Peyer's patch (tissue), 4 donors: ENCODE data around the gene ALDH1L2. TPM values are rescaled to one million over a fixed set of nuclear protein-coding genes. Genes with fewer than 3 reads are reported as not detected.

Experiments used
- DNase-seq, 3 donors: peaks; one replicate each; pipeline ENCODE4 v3.0.0-alpha.2; 2017 to 2019
- H3K27ac ChIP-seq, 4 donors: fragments of 200-600 bp; sonication (generic); one replicate each; pipeline ENCODE4 v1.5.1; 2016 to 2019
- H3K27me3 ChIP-seq, 2 donors: fragments of 200-600 bp; sonication (generic); one replicate each; pipeline ENCODE4 v1.5.1; 2019
- H3K36me3 ChIP-seq, 3 donors: fragments of 200-600 bp; sonication (generic); one replicate each; pipeline ENCODE4 v1.5.1; 2016 to 2019
- H3K4me1 ChIP-seq, 4 donors: fragments of 200-600 bp; sonication (generic); one replicate each; pipeline ENCODE4 v1.5.1; 2016 to 2019
- H3K4me3 ChIP-seq, 4 donors: fragments of 200-600 bp; sonication (generic); 1 replicate in 3 of 4; 2 replicates in 1 of 4; pipeline ENCODE4 v1.5.1; 2016 to 2019; ENCODE audit warnings: mild to moderate bottlenecking in 1 of 4
- H3K9me3 ChIP-seq, 4 donors: fragments of 200-600 bp; sonication (generic); one replicate each; pipeline ENCODE4 v1.5.1; 2016 to 2019; ENCODE audit warnings: mild to moderate bottlenecking in 1 of 4
- POLR2A ChIP-seq, 2 donors: fragments of 450-650 bp; IDR thresholded peaks; one replicate each; pipeline ENCODE4 v1.5.1; 2017; ENCODE audit warnings: antibody characterized with exemption in 2 of 2, mild to moderate bottlenecking in 2 of 2, moderate library complexity in 2 of 2
- total RNA-seq, 4 donors: library from RNA; depleted of rRNA; stranded (reverse); fragments of >200 nt; gene quantifications; one replicate each; pipeline ENCODE4 v1.1.0, GENCODE V29; 2016
- TF ChIP-seq, protein P1 (sequence below), 6 experiments: fragments of 450-650 bp in 4 of 6; fragments of 200-600 bp in 2 of 6; sonication (generic) in 1 of 6; IDR thresholded peaks; one replicate each; pipeline ENCODE4 v1.5.1; 2017 to 2019; ENCODE audit warnings: antibody characterized with exemption in 6 of 6, mild to moderate bottlenecking in 3 of 6, moderate library complexity in 1 of 6

Gene ALDH1L2
- total RNA-seq, 4 donors from 2014 or later: 0.70 to 5.8 (median 4.0) TPM

DNA sequence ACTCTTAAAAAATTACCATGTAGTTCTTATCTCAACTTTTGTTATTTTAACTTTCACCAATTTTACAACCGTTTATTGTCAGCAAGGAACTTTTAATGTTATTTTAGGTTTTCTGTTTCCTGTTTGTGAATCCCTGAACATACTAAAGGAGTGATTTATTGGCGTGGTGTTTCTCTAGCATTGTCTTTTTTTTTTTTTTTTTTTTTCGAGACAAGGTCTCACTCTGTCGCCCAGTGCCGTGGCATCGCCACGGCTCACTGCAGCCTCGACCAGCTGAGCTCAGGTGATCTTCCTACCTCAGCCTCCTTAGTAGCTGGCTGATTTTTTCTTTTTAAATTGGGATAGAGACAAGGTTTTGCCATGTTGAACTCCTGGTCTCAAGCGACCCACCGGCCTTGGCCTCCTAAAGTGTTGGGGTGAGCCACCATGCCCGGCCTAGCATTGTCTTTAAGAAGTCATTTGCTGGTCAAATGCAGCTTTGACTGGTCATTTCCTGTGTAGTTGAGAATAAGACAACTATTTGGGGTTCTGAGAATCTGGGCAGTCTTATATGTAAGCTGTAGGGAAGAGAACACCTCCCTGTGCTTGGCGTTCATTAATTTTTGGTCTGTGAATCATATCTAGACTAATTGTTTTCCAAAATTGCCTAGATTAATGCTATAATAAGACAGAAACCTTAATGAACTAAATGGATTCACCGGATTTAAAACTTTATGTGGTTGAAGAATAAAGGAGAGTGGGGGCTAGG is 25.4 kb upstream of the ALDH1L2 start:
- H3K9me3 ChIP-seq: no peaks in the 10 kb centered on the region
- peak in 2 of 3 donors; percentile 61 to 66 for DNase-seq
- peak overlapping the region; percentile 6 to 100 (median 23) for H3K27ac ChIP-seq
- no peaks in the 10 kb centered on the region for H3K27me3 ChIP-seq
- no peak for TF ChIP-seq POLR2A (IDR thresholded peaks at IDR 0.05)
- TF ChIP-seq, protein P1, sequence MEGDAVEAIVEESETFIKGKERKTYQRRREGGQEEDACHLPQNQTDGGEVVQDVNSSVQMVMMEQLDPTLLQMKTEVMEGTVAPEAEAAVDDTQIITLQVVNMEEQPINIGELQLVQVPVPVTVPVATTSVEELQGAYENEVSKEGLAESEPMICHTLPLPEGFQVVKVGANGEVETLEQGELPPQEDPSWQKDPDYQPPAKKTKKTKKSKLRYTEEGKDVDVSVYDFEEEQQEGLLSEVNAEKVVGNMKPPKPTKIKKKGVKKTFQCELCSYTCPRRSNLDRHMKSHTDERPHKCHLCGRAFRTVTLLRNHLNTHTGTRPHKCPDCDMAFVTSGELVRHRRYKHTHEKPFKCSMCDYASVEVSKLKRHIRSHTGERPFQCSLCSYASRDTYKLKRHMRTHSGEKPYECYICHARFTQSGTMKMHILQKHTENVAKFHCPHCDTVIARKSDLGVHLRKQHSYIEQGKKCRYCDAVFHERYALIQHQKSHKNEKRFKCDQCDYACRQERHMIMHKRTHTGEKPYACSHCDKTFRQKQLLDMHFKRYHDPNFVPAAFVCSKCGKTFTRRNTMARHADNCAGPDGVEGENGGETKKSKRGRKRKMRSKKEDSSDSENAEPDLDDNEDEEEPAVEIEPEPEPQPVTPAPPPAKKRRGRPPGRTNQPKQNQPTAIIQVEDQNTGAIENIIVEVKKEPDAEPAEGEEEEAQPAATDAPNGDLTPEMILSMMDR (IDR thresholded peaks at IDR 0.05): no peak
- H3K4me3 ChIP-seq: peak overlapping the region; percentile 32 to 96 (median 89)
- peaks cover 0 to 22% (median 8%) of the 10 kb centered on the region in 4 donors for H3K4me1 ChIP-seq
- H3K36me3 ChIP-seq: peaks cover 0 to 12% (median 0%) of the 10 kb centered on the region in 3 donors

DNA sequence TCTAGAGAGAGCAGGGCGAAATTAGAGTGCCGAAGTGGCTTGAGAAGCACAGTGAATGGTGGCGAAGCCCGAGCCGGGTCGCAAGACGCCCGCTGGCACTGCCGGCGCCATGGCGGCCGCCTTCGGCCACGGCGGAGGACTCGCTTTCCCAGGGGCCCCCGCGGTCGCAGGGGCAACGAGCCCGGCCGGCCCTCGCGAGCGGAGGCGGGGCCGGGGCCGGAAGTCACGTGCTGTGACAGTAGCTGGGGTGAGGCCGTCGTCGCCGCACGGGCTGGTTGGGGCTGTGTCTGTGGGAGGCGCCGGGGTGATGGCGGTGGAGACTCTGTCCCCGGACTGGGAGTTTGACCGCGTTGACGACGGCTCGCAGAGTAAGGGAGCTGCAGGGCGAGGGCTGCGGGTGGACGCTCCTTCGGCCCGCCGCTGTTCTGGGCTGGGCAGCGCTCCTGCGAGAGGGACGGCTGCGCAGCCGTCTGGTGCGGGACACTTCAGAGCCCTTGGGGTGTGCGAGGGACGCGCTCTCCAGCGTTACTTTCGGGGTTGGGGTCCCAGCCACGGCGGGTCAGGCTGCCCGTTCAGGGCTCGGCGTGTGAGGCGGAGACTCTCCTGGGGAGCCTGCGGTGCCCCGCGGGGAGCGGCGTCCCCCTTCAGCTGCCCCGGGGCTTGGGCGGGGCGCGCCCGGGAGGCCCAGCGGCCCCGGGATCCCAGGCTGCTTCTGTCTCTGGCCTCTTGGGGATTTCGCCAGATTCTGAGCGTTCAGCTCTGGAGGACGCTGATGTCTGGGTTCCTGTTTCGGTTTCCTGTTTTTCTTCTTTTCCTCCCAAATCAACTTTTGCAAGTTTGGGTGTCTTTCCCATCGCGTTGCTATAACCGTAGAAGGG is 23.5 kb upstream of the ALDH1L2 start, which contains the start of gene WASHC4:
WASHC4 (plus strand) TSS at position 238 of the 878 bp plus-strand sequence; CDS start at position 308, 70 bp downstream.
- Histone ChIP-seq H3K4me3 (peak within 1 kb of the TSS; percentile 87 to 96 (median 92)), H3K27me3 (no peaks in the 10 kb centered on the region), H3K27ac (peak within 1 kb of the TSS; percentile 97 to 100 (median 98)), H3K36me3 (peaks cover 0 to 9% (median 0%) of the 10 kb centered on the region in 3 donors), H3K4me1 (peaks cover 0 to 22% (median 6%) of the 10 kb centered on the region in 4 donors), H3K9me3 (no peaks in the 10 kb centered on the region)
- peak; percentile 96 to 98 (median 98) for DNase-seq
- TF ChIP-seq POLR2A (IDR thresholded peaks at IDR 0.05): peak; percentile 98 to 99
- TF ChIP-seq, protein P1 (IDR thresholded peaks at IDR 0.05): no peak

DNA sequence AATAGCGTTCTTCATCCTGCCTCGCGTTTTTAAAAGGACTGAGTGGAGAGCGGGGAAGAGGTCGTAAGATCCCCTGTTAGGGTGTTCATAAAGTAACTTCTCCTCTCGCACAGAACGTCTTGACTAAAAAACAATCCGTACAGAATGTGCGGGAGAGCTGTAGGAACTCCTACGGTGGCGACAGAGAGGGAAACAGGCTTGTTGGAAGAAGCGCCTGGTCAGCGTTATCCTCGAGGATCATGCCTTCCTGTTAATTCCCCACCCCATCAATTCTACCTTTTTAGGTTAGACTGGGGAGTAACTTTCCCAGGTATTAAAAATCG is 22.9 kb upstream of the ALDH1L2 start:
- peak overlapping the region; percentile 97 to 100 (median 98) for H3K27ac ChIP-seq
- TF ChIP-seq POLR2A (IDR thresholded peaks at IDR 0.05): no peak
- TF ChIP-seq, protein P1 (IDR thresholded peaks at IDR 0.05): peak in 1 of 6 experiments; percentile 4
- H3K9me3 ChIP-seq: no peaks in the 10 kb centered on the region
- H3K4me1 ChIP-seq: peaks cover 0 to 22% (median 6%) of the 10 kb centered on the region in 4 donors
- no peaks in the 10 kb centered on the region for H3K27me3 ChIP-seq
- H3K36me3 ChIP-seq: peaks cover 0 to 6% (median 0%) of the 10 kb centered on the region in 3 donors
- peak overlapping the region; percentile 87 to 96 (median 92) for H3K4me3 ChIP-seq
- DNase-seq: no peak

DNA sequence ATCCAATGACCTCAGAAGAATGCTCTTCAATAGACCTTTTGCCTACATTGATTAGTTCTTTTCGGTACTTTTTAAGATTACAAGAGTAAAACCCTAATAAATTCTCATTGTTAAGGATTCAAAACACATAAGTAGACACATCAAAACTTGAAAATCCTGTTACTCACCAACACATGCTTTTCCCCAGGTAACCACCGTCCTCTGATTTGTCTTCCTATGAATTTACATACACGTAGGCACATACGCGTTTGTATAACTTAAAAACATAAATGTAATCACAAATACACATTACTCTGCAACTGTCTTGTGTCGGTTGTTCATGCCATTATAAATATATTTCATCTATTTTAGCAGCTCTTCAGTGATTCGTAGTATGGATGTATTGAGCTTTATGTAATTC is 22.4 kb upstream of the ALDH1L2 start:
- Histone ChIP-seq H3K4me1 (peaks cover 0 to 22% (median 6%) of the 10 kb centered on the region in 4 donors), H3K27ac (no peak overlapping the region), H3K27me3 (no peaks in the 10 kb centered on the region), H3K36me3 (peaks cover 0 to under 1% (median 0%) of the 10 kb centered on the region in 3 donors), H3K9me3 (no peaks in the 10 kb centered on the region), H3K4me3 (peak overlapping the region in 3 of 4 donors; percentile 87 to 96 (median 91))
- no peak for DNase-seq
- TF ChIP-seq, protein P1 (IDR thresholded peaks at IDR 0.05): no peak
- TF ChIP-seq POLR2A (IDR thresholded peaks at IDR 0.05): no peak

DNA sequence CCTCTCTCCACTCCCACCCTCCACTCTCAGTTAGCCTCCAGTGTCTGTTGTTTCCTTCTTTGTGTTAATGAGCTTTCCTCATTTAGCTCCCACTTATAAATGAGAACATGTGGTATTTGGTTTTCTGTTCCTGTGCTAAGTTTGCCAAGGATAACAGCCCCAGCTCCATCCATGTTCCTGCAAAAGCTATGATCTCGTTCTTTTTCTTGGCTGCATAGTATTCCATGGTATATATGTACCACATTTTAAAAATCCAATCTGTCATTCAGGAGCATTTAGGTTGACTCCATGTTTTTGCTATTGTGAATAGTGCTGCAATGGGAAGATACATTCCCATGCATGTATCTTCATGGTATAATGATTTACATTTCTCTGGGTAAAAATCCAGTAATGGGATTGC is 20.5 kb upstream of the ALDH1L2 start:
- Histone ChIP-seq H3K27ac (no peak overlapping the region), H3K9me3 (no peaks in the 10 kb centered on the region), H3K27me3 (no peaks in the 10 kb centered on the region), H3K4me1 (peaks cover 0 to 10% (median 0%) of the 10 kb centered on the region in 4 donors), H3K36me3 (no peaks in the 10 kb centered on the region), H3K4me3 (no peak overlapping the region)
- no peak for DNase-seq
- TF ChIP-seq POLR2A (IDR thresholded peaks at IDR 0.05): no peak
- TF ChIP-seq, protein P1 (IDR thresholded peaks at IDR 0.05): no peak
